GM19023 (cell line): ENCODE data around the gene PSMD6.

Experiments used
- ATAC-seq: cut with Tn5 transposase; IDR thresholded peaks from one replicate; pipeline ENCODE4 v1.9.1; 2021; ENCODE audit warnings: mild to moderate bottlenecking, moderate library complexity; ENCODE audit not compliant: unreplicated experiment

Gene PSMD6

GRCh38 chr3:64046996-64047594, 23.8 kb upstream of the PSMD6 start:
- ATAC-seq, result no peak

DNA sequence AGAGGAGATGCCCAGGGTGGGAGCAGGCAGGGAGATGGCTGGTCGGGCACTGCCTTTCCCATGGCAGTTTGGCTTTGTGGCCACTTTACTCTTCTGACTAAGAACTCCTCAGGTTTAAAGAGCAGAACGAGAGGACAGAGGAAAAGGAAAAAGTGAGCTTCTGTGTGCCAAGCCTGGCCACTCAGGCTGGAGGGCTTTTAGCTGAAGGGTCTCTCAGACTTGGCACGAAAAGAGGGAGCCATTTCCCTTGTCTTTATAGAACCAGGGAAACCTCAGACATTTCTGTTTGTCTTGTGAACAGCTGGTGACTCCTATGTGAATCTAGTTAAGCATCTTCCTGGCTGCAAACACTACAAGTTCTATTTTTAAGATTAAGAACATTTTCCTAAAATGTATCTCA, 23.3 kb upstream of the PSMD6 start:
- ATAC-seq, result no peak

GRCh38 chr3:64042952-64043351, 19.7 kb upstream of the PSMD6 start:
- ATAC-seq, result no peak

GRCh38 chr3:64039981-64040733, 16.9 kb upstream of the PSMD6 start:
- no peak for ATAC-seq

- no peak for ATAC-seq
Measured at GRCh38 chr3:64039332-64039731, 16.0 kb upstream of the PSMD6 start.

DNA sequence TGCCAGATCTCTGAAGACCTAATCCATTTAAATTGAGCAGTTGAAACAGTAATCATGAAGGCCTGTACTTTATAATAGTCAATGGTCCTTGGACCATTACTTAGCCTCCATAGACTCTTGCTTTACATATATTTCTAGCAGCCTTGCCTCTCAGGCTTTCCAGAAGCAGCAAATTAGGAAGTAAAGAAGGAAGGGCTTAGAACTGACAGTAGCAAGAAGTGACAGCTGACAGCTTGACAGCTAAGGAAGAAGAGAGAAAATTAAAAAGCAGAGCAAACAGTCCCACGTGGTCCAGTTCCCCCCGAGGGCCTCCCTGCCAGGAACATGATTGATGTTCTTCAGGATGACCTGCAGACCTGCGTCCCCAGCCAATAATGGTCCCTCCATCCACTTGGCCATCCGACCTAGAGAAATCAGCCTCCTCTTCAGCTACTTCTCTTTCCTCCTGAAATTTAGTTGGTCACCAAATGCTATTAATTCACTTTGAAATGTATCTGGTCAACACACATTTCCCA, 15.0 kb upstream of the PSMD6 start:
- no peak for ATAC-seq

GRCh38 chr3:64037084-64037483, 13.8 kb upstream of the PSMD6 start:
- ATAC-seq, result no peak

GRCh38 chr3:64033069-64033468, 9.8 kb upstream of the PSMD6 start:
- no peak for ATAC-seq

DNA sequence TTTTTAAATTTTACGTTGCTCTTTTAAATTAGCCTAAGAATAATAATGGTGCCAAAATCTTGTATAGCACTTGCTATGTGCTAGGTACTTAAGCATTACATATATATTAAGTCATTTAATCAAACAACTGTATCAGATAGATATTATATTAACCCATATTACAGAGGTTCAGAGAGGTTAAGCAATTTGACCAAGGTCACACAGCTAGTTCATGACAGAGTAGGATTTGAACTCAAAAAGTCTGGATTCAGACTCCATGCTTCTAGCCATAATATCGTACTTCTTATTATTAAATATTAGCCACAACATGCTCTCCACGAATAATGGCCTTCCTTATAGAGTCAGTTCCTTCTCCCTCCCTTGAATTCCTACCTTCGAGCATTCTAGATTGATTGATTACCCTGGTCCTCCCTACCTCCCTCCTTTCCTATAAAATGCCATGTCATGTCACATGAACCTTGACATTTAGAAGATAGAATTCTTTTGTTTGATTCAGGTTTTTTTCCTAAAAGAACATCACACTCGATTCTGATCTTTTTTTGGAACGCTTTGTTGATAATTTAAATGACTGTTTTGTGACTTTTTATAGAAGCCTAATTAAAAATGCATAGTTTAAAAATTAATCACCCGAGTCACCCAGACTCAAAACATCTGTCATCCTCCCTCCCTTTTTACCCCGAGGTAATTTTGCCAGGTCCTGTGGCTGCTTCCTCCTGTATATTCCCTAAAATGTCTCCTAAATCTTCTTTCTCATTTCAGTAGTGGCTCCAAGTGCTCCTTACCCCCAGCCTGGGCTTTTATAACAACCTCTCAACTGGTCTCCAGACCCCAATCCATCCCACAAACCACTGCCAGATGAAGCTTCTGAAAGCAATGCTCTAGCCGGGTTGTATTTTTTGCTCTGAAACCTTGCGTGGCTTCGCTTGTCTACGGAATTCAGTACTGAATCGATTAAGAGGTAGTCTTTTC, 8.5 kb upstream of the PSMD6 start:
- ATAC-seq, result no peak

GRCh38 chr3:64030741-64031140, 7.4 kb upstream of the PSMD6 start:
- ATAC-seq, result peak; percentile 97

- no peak for ATAC-seq
Measured at GRCh38 chr3:64029287-64029686, 6.0 kb upstream of the PSMD6 start.

DNA sequence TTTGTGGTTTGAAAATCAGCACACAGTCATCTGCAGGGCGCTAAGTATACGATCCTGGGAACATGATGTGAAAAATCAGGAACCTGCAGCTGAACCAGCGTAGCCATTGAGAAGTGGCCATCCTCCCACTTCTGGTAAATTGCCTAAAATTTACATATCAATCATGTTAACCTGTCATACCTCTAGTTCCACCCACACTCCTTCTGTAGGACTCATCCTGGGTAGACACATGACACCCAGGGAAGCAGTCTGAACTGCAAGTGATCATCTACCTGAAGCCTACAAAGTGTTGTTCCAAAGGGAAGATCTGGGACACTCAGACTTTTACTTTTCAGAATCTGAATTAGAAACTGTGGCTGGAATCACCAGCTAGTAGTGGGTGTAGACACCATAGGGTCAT, 5.5 kb upstream of the PSMD6 start:
- no peak for ATAC-seq

DNA sequence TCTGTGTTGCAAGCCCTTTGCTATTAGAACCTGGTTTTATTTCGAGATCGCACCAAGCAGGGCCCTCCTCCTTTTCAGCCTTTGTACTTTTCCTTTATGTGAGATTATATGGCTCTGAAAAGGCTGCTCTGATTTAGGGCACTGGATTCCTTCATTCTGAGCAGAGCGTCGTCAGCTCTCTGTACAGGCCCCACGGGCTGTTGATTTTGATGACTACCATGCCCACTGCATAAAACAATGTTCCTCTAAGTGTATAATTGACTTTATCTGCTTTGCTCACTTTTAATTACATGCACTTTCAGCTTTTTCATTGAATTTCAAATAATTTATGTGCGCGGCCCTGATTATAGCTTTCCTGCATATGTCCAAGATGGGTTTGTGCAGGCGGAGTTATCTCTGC, 4.4 kb upstream of the PSMD6 start:
- no peak for ATAC-seq

- ATAC-seq, result no peak
Measured at GRCh38 chr3:64026346-64026745, 3.1 kb upstream of the PSMD6 start.

- no peak for ATAC-seq
Measured at GRCh38 chr3:64023861-64024223, 548 bp upstream of the PSMD6 start.

DNA sequence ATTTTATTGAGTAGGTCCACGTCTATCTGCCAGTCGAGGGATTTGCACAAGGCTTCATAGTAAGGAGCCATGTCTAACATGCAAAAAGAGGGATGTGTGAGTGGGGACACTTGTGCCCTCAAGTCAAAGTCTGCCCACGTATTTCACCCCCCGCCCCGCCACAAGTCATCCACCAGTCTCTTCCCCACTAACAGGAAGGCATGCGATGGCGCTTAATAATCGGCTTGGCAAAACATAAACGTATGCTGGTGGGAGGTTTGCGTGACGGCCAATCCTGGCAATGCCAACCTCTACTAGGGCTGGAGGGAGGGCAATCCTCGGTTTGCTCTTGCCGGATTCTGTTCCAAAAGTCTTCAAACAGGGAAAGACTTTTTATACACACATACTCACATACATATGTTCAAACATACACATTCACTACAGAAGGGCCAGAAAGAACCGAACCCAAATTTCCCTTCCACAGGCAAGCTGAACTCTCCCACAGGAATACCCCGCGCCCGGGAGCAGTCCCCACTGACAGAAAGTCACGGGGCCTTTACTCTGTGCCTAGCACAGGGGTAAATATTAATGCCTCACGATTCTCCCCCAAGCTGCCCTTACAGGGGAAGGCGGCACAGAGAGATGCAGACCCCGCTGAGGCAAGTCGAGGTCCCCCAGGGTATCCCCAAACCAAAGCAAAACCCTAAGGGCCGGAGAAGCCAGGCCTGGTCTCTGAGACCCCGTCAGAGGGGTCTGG, 675 bp downstream of the PSMD6 start:
- peak; percentile 12 for ATAC-seq

DNA sequence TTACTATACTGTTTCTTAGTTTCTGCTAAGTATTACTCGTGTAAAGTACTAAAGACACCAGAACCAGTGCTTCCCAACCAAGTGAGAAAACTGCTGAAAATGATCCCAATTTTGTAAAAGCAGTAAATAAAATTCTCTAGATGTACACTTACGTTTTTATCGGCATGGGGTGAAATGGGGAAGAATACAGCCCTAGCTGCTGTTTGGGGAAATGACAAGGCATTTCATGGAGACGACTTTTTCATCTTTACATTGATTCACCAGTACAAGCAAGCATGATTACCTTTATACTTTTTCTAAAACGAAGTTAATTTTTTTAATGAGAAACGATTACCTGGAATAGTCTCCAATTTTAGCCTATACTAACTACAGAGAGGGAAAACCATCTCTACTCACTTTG, 1.4 kb downstream of the PSMD6 start:
- no peak for ATAC-seq

- no peak for ATAC-seq
Measured at GRCh38 chr3:64019879-64020278, 3.4 kb downstream of the PSMD6 start.

- no peak for ATAC-seq
Measured at GRCh38 chr3:64019271-64019670, 4.0 kb downstream of the PSMD6 start.

- no peak for ATAC-seq
Measured at GRCh38 chr3:64016941-64017620, 6.2 kb downstream of the PSMD6 start.
